Measurements from ENCODE around the gene DFFB. TPM values are rescaled to one million over a fixed set of nuclear protein-coding genes. Genes with fewer than 3 reads are reported as not detected.

DFFB gene
- total RNA-seq, 3 donors from 2014 or later (not counting 1 experiment from before 2014, with no cell fraction given) = 18.3 to 27.8 (median 18.5) TPM

DNA sequence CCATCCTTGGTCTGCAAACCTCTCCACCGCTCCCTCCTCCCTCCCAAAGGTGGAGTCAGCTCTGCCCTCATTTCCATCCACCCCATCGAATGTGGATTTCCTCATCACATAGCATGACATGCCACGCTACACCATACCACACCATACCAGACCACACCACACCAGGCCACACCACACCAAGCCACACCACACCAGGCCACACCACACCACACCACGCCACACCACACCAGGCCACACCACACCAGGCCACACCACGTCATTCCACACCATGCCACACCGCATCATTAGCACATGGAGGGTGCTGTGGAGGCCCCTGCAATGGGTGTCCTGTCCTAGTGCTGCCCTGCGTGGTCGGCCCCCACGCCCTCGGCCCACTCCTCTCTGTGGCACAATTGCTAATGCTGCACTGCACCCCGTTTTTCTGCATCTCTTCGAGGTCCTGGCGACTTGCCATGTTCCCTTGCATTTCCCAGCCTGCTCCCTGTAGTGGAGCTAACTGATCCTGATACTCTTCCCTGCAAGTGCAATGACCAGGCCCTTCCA is 11.3 kb downstream of the DFFB start:
- H3K4me3 ChIP-seq (ENCODE audit: low read length) = no peak overlapping the region
- TF ChIP-seq CTCF (IDR thresholded peaks at IDR 0.05) = no peak
- H3K9me3 ChIP-seq (ENCODE audit: control insufficient read depth, insufficient read depth, low read length) = no peaks in the 10 kb centered on the region
- peaks cover 8 to 16% of the 10 kb centered on the region in 2 donors for H3K4me1 Mint-ChIP-seq
- no peak overlapping the region for H3K27ac ChIP-seq (ENCODE audit: low read length)
- H3K36me3 ChIP-seq (ENCODE audit: control insufficient read depth, insufficient read depth, low read length) = peaks cover 37% of the 10 kb centered on the region
- no peaks in the 10 kb centered on the region for H3K9me3 Mint-ChIP-seq
- intact Hi-C loops (cut with micrococcal nuclease) = no loop called here
- no peaks in the 10 kb centered on the region for H3K4me1 ChIP-seq (ENCODE audit: control insufficient read depth, insufficient read depth, low read length)
- ATAC-seq (peak in 1 of 3 donors; percentile 27), DNase-seq (no peak)
- H3K27me3 ChIP-seq (ENCODE audit: control insufficient read depth, insufficient read depth, low read length) = no peaks in the 10 kb centered on the region
- peak overlapping the region; percentile 56 to 77 for H3K27ac Mint-ChIP-seq
- no peaks in the 10 kb centered on the region for H3K27me3 Mint-ChIP-seq (ENCODE audit: low read depth in 2 of 2)
- no peak overlapping the region for H3K4me3 Mint-ChIP-seq
- 90% methylated on average over 13 of the region's 13 CpGs for WGBS (ENCODE audit: insufficient coverage)
- H3K36me3 Mint-ChIP-seq = no peaks in the 10 kb centered on the region

DNA sequence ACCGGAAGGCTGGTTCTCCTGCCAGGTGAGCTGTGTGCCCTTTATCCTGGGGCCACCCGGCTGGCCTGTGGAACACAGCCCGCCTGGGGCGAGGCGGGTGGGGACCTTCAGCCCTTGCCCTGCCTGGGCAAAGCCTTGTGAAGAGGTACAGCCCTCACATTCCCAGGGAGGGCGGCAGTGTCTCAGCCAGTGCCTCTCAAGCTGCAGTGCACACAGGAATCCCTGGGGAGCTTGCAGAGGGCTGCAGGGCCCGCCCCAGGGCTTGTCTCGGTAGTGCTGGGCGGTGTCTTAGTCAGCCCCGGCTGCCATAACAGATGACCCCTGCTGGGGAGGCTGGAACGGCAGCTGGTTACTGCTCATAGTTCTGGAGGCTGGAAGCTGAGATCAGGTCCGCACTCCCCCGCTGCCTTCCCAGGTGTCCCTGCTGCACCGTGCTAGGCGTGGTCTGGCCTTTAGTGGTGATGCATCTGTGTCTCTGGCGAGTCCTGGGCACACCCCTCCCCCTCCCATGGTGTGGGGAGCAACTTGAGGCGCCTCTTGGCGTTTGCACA is 12.6 kb downstream of the DFFB start:
- no peaks in the 10 kb centered on the region for H3K9me3 Mint-ChIP-seq
- Histone ChIP-seq H3K4me1 (ENCODE audit: control insufficient read depth, insufficient read depth, low read length) (no peaks in the 10 kb centered on the region), H3K36me3 (ENCODE audit: control insufficient read depth, insufficient read depth, low read length) (peaks cover 44% of the 10 kb centered on the region), H3K4me3 (ENCODE audit: low read length) (no peak overlapping the region), H3K27me3 (ENCODE audit: control insufficient read depth, insufficient read depth, low read length) (no peaks in the 10 kb centered on the region), H3K9me3 (ENCODE audit: control insufficient read depth, insufficient read depth, low read length) (no peaks in the 10 kb centered on the region), H3K27ac (ENCODE audit: low read length) (no peak overlapping the region)
- intact Hi-C loops (cut with micrococcal nuclease) = no loop called here
- H3K27ac Mint-ChIP-seq = no peak overlapping the region
- no peak for TF ChIP-seq CTCF (IDR thresholded peaks at IDR 0.05)
- no peaks in the 10 kb centered on the region for H3K36me3 Mint-ChIP-seq
- WGBS (ENCODE audit: insufficient coverage) = 91% methylated on average over 18 of the region's 18 CpGs
- ATAC-seq = no peak
- DNase-seq = no peak
- H3K4me1 Mint-ChIP-seq = peaks cover 5 to 11% of the 10 kb centered on the region in 2 donors
- no peaks in the 10 kb centered on the region for H3K27me3 Mint-ChIP-seq (ENCODE audit: low read depth in 2 of 2)
- H3K4me3 Mint-ChIP-seq = no peak overlapping the region

- no peak for ATAC-seq
- Histone ChIP-seq H3K4me3 (ENCODE audit: low read length) (no peak overlapping the region), H3K27ac (ENCODE audit: low read length) (no peak overlapping the region), H3K36me3 (ENCODE audit: control insufficient read depth, insufficient read depth, low read length) (peaks cover 50% of the 10 kb centered on the region), H3K9me3 (ENCODE audit: control insufficient read depth, insufficient read depth, low read length) (no peaks in the 10 kb centered on the region), H3K27me3 (ENCODE audit: control insufficient read depth, insufficient read depth, low read length) (no peaks in the 10 kb centered on the region), H3K4me1 (ENCODE audit: control insufficient read depth, insufficient read depth, low read length) (no peaks in the 10 kb centered on the region)
- TF ChIP-seq CTCF (IDR thresholded peaks at IDR 0.05) = no peak
- H3K27ac Mint-ChIP-seq = peak overlapping the region in 1 of 2 donors; percentile 66
- H3K27me3 Mint-ChIP-seq (ENCODE audit: low read depth in 2 of 2) = no peaks in the 10 kb centered on the region
- H3K9me3 Mint-ChIP-seq = no peaks in the 10 kb centered on the region
- no peak overlapping the region for H3K4me3 Mint-ChIP-seq
- no peaks in the 10 kb centered on the region for H3K36me3 Mint-ChIP-seq
- no peak for DNase-seq
- peaks cover 0 to 6% of the 10 kb centered on the region in 2 donors for H3K4me1 Mint-ChIP-seq
- WGBS (ENCODE audit: insufficient coverage) = 96% methylated on average over 7 of the region's 7 CpGs
- intact Hi-C loops (cut with micrococcal nuclease) = no loop called here
Observed at GRCh38 chr1:3871451-3871805, 14.2 kb downstream of the DFFB start.

- no peak overlapping the region for H3K27ac ChIP-seq (ENCODE audit: low read length)
- H3K4me1 ChIP-seq (ENCODE audit: control insufficient read depth, insufficient read depth, low read length) = no peaks in the 10 kb centered on the region
- ATAC-seq = no peak
- no peaks in the 10 kb centered on the region for H3K9me3 ChIP-seq (ENCODE audit: control insufficient read depth, insufficient read depth, low read length)
- Mint-ChIP-seq H3K36me3 (no peaks in the 10 kb centered on the region), H3K9me3 (no peaks in the 10 kb centered on the region), H3K4me1 (peaks cover 0 to 6% of the 10 kb centered on the region in 2 donors), H3K4me3 (no peak overlapping the region), H3K27me3 (ENCODE audit: low read depth in 2 of 2) (no peaks in the 10 kb centered on the region), H3K27ac (no peak overlapping the region)
- WGBS (ENCODE audit: insufficient coverage) = 91% methylated on average over 8 of the region's 8 CpGs
- no peak for TF ChIP-seq CTCF (IDR thresholded peaks at IDR 0.05)
- no peaks in the 10 kb centered on the region for H3K27me3 ChIP-seq (ENCODE audit: control insufficient read depth, insufficient read depth, low read length)
- intact Hi-C loops (cut with micrococcal nuclease) = no loop called here
- no peak for DNase-seq
- H3K36me3 ChIP-seq (ENCODE audit: control insufficient read depth, insufficient read depth, low read length) = peaks cover 48% of the 10 kb centered on the region
- H3K4me3 ChIP-seq (ENCODE audit: low read length) = no peak overlapping the region
Observed at GRCh38 chr1:3872546-3872945, 15.3 kb downstream of the DFFB start.

Measured in natural killer cell (primary cell).